H1 (cell line): Measurements from ENCODE around the gene AFTPH.

Experiments
- EP300 ChIP-seq, 2 experiments: IDR thresholded peaks; 1 replicate in 1 of 2; 2 replicates in 1 of 2; pipeline ENCODE4 v1.6.1; 2011 to 2012; ENCODE audit warnings: low read depth in 2 of 2, low read length in 2 of 2, mild to moderate bottlenecking in 2 of 2, borderline replicate concordance in 1 of 2, inconsistent platforms in 1 of 2, moderate library complexity in 1 of 2
- JUN ChIP-seq: IDR thresholded peaks from 2 replicates; pipeline ENCODE4 v1.6.1; 2011; ENCODE audit warnings: low read depth, mild to moderate bottlenecking, improper control_type of control experiment, low read length
- POLR2A ChIP-seq, 2 experiments: IDR thresholded peaks; 1 replicate in 1 of 2; 2 replicates in 1 of 2; pipeline ENCODE4 v1.6.1; 2011; ENCODE audit warnings: low read depth in 2 of 2, low read length in 2 of 2, mild to moderate bottlenecking in 2 of 2; ENCODE audit errors: control extremely low read depth in 1 of 2
- SP1 ChIP-seq: IDR thresholded peaks from 2 replicates; pipeline ENCODE4 v1.6.1; 2011; ENCODE audit warnings: low read depth, low read length
- YY1 ChIP-seq: IDR thresholded peaks from 2 replicates; pipeline ENCODE4 v1.6.1; 2011; ENCODE audit warnings: low read depth, mild to moderate bottlenecking, low read length
- TF ChIP-seq, protein P1 (sequence below), 3 experiments: IDR thresholded peaks; 1 replicate in 2 of 3; 2 replicates in 1 of 3; pipeline versions ENCODE4 v1.5.1 to v1.6.1; 2011; ENCODE audit warnings: low read length in 3 of 3, mild to moderate bottlenecking in 3 of 3, inconsistent platforms in 2 of 3, low read depth in 1 of 3, moderate library complexity in 1 of 3; ENCODE audit not compliant: insufficient read depth in 1 of 3; ENCODE audit errors: control extremely low read depth in 1 of 3

DNA sequence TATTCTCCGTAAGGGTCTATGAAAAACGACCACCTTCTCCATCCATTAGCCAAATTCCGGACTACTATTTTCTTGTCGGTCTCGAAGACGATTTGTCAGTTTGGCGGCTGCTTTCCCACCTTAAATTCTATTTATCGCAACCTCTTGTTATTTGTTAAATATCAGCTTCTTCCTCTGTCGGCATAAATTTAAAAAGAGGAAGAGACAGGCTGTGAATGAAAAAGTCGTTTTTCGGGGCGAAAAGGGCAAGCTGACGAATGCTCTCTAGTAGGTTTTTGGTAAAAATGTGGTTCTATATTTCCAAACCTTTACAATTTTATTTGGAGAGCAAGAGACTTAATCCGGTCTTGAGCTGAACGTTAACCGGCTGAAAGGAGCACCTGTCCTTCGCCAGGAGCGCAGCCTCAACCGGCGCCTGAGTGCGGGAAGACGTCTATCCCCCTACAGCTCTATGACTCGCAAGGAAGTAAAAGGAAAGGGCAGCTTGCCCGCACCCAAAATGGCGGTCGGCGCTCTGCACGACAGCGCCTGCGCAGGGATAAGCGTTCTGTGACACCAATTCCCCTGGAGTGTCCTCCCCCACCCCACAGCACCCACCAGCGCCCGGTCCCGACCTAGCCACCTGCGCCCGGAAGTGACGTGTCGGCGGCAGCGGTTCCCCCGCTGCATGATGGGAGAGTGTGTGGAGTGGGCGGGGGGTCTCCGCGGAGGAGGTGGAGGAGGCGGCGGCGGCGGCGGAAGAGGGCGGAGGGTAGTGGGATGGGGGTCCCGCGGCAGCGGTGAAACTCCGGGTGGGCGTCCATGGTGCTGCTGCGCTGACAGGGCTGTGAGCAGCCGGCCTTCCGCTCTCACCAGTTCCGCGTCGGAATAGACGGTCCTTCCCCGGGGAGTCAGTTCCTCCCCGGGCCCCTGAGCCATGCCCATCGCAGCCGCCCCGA lies at the start of gene AFTPH:
- TF ChIP-seq SP1 (no peak), YY1 (peak; percentile 99), POLR2A (IDR thresholded peaks at IDR 0.05; ENCODE audit: control extremely low read depth in 1 of 2, low read depth in 2 of 2, low read length in 2 of 2) (peak in 1 of 2 experiments; percentile 74; a peak in 2 of 3 replicates), EP300 (IDR thresholded peaks at IDR 0.05; ENCODE audit: borderline replicate concordance in 1 of 2, low read depth in 2 of 2, low read length in 2 of 2) (no peak), JUN (no peak)
- TF ChIP-seq, protein P1, sequence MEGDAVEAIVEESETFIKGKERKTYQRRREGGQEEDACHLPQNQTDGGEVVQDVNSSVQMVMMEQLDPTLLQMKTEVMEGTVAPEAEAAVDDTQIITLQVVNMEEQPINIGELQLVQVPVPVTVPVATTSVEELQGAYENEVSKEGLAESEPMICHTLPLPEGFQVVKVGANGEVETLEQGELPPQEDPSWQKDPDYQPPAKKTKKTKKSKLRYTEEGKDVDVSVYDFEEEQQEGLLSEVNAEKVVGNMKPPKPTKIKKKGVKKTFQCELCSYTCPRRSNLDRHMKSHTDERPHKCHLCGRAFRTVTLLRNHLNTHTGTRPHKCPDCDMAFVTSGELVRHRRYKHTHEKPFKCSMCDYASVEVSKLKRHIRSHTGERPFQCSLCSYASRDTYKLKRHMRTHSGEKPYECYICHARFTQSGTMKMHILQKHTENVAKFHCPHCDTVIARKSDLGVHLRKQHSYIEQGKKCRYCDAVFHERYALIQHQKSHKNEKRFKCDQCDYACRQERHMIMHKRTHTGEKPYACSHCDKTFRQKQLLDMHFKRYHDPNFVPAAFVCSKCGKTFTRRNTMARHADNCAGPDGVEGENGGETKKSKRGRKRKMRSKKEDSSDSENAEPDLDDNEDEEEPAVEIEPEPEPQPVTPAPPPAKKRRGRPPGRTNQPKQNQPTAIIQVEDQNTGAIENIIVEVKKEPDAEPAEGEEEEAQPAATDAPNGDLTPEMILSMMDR (IDR thresholded peaks at IDR 0.05; ENCODE audit: control extremely low read depth in 1 of 3, insufficient read depth in 1 of 3, low read depth in 1 of 3, low read length in 3 of 3) = no peak
